GM19025 (cell line): ENCODE results near the gene NT5DC1.

Source experiments
- ATAC-seq: cut with Tn5 transposase; IDR thresholded peaks from one replicate; pipeline ENCODE4 v1.9.1; 2021; ENCODE audit warnings: mild to moderate bottlenecking, low read depth, moderate library complexity; ENCODE audit not compliant: unreplicated experiment

The NT5DC1 gene

DNA sequence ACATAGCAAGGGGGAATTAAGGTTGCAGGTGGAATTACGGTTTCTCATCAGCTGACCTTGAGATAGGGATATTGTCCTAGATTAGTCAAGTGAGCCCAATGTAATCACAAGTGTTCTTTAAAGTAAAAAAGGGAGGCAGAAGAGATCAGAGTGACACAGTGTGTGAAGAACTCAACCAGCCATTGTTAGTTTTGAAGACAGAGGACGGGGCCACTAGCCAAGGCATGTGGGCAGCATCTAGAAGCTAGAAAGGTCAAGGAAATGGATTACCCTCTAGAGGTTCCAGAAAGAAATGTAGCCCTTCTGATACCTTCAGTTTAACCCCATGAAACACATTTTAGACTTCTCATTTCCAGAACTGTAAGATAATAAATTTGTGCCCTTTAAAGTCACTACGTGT is 197.6 kb downstream of the NT5DC1 start:
- no peak for ATAC-seq

DNA sequence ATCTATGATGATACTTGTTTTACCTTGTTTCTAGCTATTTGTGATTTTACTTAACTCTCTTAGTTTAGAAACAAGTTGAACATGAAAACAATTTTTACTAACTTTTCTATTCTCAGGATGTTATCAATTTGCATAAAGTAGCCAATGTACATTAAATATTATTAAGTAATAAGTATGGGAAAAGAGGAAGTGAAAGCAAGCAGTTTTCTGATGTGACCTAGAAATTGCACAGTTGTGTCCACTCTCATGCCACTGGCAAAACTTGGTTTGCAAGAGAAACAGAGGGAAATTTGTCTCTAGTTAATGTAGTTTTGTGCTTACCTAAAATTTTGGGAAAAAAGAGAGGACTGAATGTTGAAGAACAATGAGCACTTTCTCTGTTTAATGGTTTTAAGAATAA is 198.3 kb downstream of the NT5DC1 start:
- no peak for ATAC-seq
